Measurements from ENCODE around the gene CACNA2D4. TPM values are rescaled to one million over a fixed set of nuclear protein-coding genes. Genes with fewer than 3 reads are reported as not detected.
A peak's percentile ranks its signal among the peaks of the same experiment; 100 is the strongest.

CACNA2D4 gene
- total and polyA plus RNA-seq, 2 donors from 2014 or later: 2.5 to 7.3 TPM

DNA sequence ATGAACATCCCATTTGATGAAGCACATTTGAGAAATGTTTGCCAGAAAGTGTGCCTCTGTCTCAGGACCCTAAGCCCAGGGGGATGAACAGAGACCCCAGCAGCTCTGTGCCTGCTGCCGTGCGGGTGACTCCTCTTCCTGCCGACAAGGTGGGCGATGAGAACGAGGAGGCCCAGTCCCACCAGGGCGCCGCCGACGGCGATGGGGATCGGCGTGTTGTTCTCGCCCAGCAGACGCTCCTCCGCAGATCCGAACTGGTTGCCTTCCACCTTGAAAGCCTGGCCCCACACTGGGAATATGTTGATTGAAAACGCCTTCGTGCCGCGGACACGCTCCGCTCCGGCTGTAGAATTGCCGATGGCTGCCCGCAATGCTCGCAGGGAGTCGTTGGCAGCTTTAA lies 54.0 kb downstream of the CACNA2D4 start:
- H3K9ac ChIP-seq (ENCODE audit: low read length in 3 of 3): no peak overlapping the region
- intact Hi-C loops (cut with DNase I): no loop called here
- H3K27me3 ChIP-seq (ENCODE audit: control insufficient read depth, insufficient read depth, low read length): no peaks in the 10 kb centered on the region
- H3K4me1 ChIP-seq (ENCODE audit: control insufficient read depth in 2 of 3, insufficient read depth in 2 of 3, low read depth in 1 of 3, low read length in 3 of 3): no peaks in the 10 kb centered on the region
- no peak for FAIRE-seq
- DNase-seq: peak in 1 of 5 donors; percentile 22
- no peak overlapping the region for H3K4me3 ChIP-seq (ENCODE audit: low read length in 3 of 3)
- no peak overlapping the region for H3K27ac ChIP-seq (ENCODE audit: low read depth in 2 of 2, low read length in 2 of 2)
- no peaks in the 10 kb centered on the region for H3K36me3 ChIP-seq (ENCODE audit: control insufficient read depth in 2 of 3, insufficient read depth in 3 of 3, low read length in 3 of 3)
- peaks cover 0 to 4% (median 0%) of the 10 kb centered on the region in 3 donors for H3K9me3 ChIP-seq (ENCODE audit: control insufficient read depth in 2 of 3, insufficient read depth in 1 of 3, low read length in 3 of 3)
- TF ChIP-seq CTCF (IDR thresholded peaks at IDR 0.05; ENCODE audit: borderline replicate concordance, extremely low read depth, insufficient read depth): no peak

- Histone ChIP-seq H3K27me3 (ENCODE audit: control insufficient read depth, insufficient read depth, low read length) (no peaks in the 10 kb centered on the region), H3K27ac (ENCODE audit: low read depth in 2 of 2, low read length in 2 of 2) (no peak overlapping the region), H3K9me3 (ENCODE audit: control insufficient read depth in 2 of 3, insufficient read depth in 1 of 3, low read length in 3 of 3) (peaks cover 0 to 4% (median 0%) of the 10 kb centered on the region in 3 donors), H3K36me3 (ENCODE audit: control insufficient read depth in 2 of 3, insufficient read depth in 3 of 3, low read length in 3 of 3) (no peaks in the 10 kb centered on the region), H3K4me3 (ENCODE audit: low read length in 3 of 3) (no peak overlapping the region), H3K4me1 (ENCODE audit: control insufficient read depth in 2 of 3, insufficient read depth in 2 of 3, low read depth in 1 of 3, low read length in 3 of 3) (no peaks in the 10 kb centered on the region), H3K9ac (ENCODE audit: low read length in 3 of 3) (no peak overlapping the region)
- DNase-seq: peak in 1 of 5 donors; percentile 14
- no peak for FAIRE-seq
- intact Hi-C loops (cut with DNase I): no loop called here
- no peak for TF ChIP-seq CTCF (IDR thresholded peaks at IDR 0.05; ENCODE audit: borderline replicate concordance, extremely low read depth, insufficient read depth)
These were observed 54.6 kb downstream of the CACNA2D4 start for GRCh38 chr12:1863823-1864222.

GRCh38 chr12:1862973-1863372 lies 55.5 kb downstream of the CACNA2D4 start:
- H3K9ac ChIP-seq (ENCODE audit: low read length in 3 of 3): no peak overlapping the region
- TF ChIP-seq CTCF (IDR thresholded peaks at IDR 0.05; ENCODE audit: borderline replicate concordance, extremely low read depth, insufficient read depth): no peak
- intact Hi-C loops (cut with DNase I): no loop called here
- FAIRE-seq: no peak
- no peaks in the 10 kb centered on the region for H3K36me3 ChIP-seq (ENCODE audit: control insufficient read depth in 2 of 3, insufficient read depth in 3 of 3, low read length in 3 of 3)
- H3K9me3 ChIP-seq (ENCODE audit: control insufficient read depth in 2 of 3, insufficient read depth in 1 of 3, low read length in 3 of 3): peaks cover 0 to 4% (median 0%) of the 10 kb centered on the region in 3 donors
- no peak overlapping the region for H3K4me3 ChIP-seq (ENCODE audit: low read length in 3 of 3)
- DNase-seq: no peak
- no peak overlapping the region for H3K27ac ChIP-seq (ENCODE audit: low read depth in 2 of 2, low read length in 2 of 2)
- H3K27me3 ChIP-seq (ENCODE audit: control insufficient read depth, insufficient read depth, low read length): no peaks in the 10 kb centered on the region
- H3K4me1 ChIP-seq (ENCODE audit: control insufficient read depth in 2 of 3, insufficient read depth in 2 of 3, low read depth in 1 of 3, low read length in 3 of 3): no peaks in the 10 kb centered on the region

DNA sequence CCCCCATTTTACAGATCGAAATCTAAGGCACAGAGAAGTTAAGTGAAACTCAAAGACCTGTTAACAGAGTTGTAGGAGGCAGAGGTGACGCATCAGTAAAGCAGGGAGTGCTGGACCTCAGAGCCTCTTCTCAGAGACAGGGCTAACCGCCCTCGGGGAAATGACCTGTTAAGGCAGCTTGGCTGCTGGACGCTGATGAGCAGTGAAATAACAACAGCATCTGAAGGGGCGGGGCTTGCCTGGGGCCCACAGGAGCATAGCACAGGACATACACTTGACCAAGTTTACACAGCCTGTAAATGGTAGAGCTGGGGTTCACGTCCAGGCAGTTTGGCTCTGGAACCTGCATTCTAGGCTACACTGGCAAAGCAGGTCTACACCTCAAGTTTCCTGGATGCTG lies 58.8 kb downstream of the CACNA2D4 start:
- TF ChIP-seq CTCF (IDR thresholded peaks at IDR 0.05; ENCODE audit: borderline replicate concordance, extremely low read depth, insufficient read depth): no peak
- FAIRE-seq: no peak

More for the DNA sequence above, 58.8 kb downstream of the CACNA2D4 start:
- no peaks in the 10 kb centered on the region for H3K27me3 ChIP-seq (ENCODE audit: control insufficient read depth, insufficient read depth, low read length)
- peak in 2 of 5 donors; percentile 9 to 20 for DNase-seq
- no peak overlapping the region for H3K9ac ChIP-seq (ENCODE audit: low read length in 3 of 3)
- intact Hi-C loops (cut with DNase I): no loop called here
- no peaks in the 10 kb centered on the region for H3K4me1 ChIP-seq (ENCODE audit: control insufficient read depth in 2 of 3, insufficient read depth in 2 of 3, low read depth in 1 of 3, low read length in 3 of 3)
- H3K9me3 ChIP-seq (ENCODE audit: control insufficient read depth in 2 of 3, insufficient read depth in 1 of 3, low read length in 3 of 3): peaks cover 0 to 18% (median 0%) of the 10 kb centered on the region in 3 donors
- H3K36me3 ChIP-seq (ENCODE audit: control insufficient read depth in 2 of 3, insufficient read depth in 3 of 3, low read length in 3 of 3): no peaks in the 10 kb centered on the region
- H3K27ac ChIP-seq (ENCODE audit: low read depth in 2 of 2, low read length in 2 of 2): no peak overlapping the region
- no peak overlapping the region for H3K4me3 ChIP-seq (ENCODE audit: low read length in 3 of 3)
